Astrocyte (in vitro differentiated cells and primary cell): ENCODE results near the gene ARHGEF40.

ENCODE experiments used
- EZH2 ChIP-seq: IDR thresholded peaks from 2 replicates; pipeline ENCODE4 v1.6.1; 2012; ENCODE audit warnings: mild to moderate bottlenecking, low read length, inconsistent platforms; ENCODE audit not compliant: insufficient read depth
- TF ChIP-seq, protein P1 (sequence below): IDR thresholded peaks from 2 replicates; pipeline ENCODE4 v1.5.1; 2011; ENCODE audit warnings: low read depth, mild to moderate bottlenecking, inconsistent platforms, low read length, moderate library complexity; ENCODE audit not compliant: insufficient read depth

DNA sequence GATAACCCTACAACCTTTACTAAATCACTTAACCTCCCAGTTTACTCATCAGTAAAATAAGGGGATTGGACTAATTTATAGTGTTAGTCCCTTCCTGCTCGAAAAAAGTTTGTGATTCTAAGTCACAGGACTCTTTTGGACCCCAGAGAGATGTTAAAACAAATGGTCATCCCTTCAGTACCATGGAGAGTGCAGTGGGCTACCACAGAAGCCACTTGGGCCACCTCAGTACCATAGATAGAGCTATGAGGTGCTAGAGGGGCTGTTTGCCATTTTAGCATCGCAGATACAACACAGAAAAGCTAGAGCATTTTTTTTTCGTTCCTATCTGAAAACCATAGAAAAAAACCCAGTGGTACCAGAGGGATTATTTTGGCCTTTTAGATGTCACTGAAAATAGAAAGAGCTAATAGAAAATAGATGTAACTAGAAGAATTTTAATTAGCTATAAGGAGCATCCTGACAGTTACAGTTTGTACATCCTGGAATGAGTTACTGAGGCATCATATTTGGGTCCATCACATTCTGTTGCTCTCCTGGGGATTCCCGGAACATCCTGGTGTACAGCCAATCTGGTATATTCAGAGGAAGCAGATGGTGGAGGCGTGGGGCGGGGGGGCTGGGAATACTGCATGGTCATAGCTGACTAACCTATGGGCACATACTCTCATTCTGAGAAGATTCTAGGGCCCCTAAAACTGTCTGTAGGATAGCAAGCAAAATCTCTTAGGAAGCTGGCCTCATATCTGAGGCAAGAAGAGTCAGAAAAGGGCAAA is 25.5 kb downstream of the ARHGEF40 start:
- TF ChIP-seq EZH2: no peak
- TF ChIP-seq, protein P1, sequence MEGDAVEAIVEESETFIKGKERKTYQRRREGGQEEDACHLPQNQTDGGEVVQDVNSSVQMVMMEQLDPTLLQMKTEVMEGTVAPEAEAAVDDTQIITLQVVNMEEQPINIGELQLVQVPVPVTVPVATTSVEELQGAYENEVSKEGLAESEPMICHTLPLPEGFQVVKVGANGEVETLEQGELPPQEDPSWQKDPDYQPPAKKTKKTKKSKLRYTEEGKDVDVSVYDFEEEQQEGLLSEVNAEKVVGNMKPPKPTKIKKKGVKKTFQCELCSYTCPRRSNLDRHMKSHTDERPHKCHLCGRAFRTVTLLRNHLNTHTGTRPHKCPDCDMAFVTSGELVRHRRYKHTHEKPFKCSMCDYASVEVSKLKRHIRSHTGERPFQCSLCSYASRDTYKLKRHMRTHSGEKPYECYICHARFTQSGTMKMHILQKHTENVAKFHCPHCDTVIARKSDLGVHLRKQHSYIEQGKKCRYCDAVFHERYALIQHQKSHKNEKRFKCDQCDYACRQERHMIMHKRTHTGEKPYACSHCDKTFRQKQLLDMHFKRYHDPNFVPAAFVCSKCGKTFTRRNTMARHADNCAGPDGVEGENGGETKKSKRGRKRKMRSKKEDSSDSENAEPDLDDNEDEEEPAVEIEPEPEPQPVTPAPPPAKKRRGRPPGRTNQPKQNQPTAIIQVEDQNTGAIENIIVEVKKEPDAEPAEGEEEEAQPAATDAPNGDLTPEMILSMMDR: no peak
